Measurements from ENCODE around the gene TMX4. TPM values are rescaled to one million over a fixed set of nuclear protein-coding genes. Genes with fewer than 3 reads are reported as not detected.

TMX4 gene, protein sequence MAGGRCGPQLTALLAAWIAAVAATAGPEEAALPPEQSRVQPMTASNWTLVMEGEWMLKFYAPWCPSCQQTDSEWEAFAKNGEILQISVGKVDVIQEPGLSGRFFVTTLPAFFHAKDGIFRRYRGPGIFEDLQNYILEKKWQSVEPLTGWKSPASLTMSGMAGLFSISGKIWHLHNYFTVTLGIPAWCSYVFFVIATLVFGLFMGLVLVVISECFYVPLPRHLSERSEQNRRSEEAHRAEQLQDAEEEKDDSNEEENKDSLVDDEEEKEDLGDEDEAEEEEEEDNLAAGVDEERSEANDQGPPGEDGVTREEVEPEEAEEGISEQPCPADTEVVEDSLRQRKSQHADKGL
- 16.2 and 16.6 TPM in 2 replicates for total RNA-seq

DNA sequence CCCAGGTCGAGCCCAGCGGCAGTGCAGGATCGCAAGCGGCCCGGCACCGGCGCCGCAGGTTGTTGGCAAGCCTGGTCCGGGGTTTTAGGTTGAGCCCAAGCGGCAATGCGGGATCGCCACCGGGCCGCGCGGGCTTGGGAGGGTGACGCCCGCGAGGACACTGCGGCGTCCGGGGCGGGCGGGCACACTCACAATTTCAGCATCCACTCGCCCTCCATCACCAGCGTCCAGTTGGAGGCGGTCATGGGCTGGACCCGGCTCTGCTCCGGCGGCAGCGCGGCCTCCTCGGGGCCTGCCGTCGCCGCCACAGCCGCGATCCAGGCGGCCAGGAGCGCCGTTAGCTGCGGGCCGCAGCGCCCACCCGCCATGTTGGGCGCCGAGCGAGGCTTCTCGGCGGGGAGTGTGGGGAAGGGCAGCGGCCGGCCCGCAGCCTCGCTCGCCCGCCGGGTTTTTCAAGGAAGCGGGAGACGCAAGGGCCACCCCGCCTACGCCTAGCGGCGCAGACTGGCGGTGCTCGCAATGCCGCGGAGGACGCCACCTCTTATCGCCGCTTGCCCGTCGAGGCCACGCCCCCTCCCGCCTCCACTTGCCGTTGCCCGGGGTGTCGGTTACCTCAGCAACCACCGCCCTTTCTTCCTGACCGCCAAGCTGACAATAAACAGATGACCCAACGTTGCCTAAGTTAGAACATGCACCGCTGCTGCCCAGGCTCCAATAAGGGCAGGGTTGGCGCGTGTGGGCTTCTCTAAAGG is at the start of gene TMX4:
TMX4 (minus strand) TSS at position 516 of the 752 bp plus-strand sequence; CDS start at position 368, 148 bp downstream.

DNA sequence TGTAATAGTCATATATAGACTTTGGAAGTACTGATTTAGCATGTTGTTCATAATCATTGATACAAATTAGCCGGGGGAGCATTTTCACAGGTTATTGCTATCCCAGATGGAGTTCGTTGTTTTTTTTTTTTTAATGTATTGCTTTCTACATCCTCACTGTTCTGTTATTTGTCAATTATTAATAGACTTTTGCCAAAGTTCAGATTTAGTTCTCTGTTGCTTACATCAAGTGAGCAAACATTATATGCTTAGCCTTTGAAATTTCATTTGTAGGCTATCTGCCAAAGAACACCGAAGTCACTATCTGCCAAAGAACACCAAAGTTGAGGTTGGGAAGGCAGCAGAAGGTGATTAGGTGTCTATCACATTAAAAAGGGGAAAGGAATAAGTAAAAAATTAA is 79.2 kb downstream of the TMX4 start, which contains the start of gene HAO1:
HAO1 (minus strand) TSS at position 118 of the 400 bp plus-strand sequence; CDS start at position 82, 36 bp downstream.

Other genes starting within 250 kb of the TMX4 start
- gene HAO1, start 79.3 kb downstream of the TMX4 start, total RNA-seq: not detected in 2 replicates
- 10.4 and 18.5 TPM in 2 replicates for gene PLCB1, start 112.5 kb upstream of the TMX4 start, total RNA-seq

Measured in epithelial cell of umbilical artery (primary cell).